Suppressor macrophage (primary cell): Measurements from ENCODE around the gene SPATA4.

ENCODE experiments used
- DNase-seq, 4 experiments: peaks; one replicate each; pipeline ENCODE4 v3.0.0-alpha.2; 2020 to 2022
- total RNA-seq, 17 experiments: gene quantifications; one replicate each; lab custom pipeline; 2026; ENCODE audit warnings: mixed read lengths in 6 of 17, inconsistent platforms in 3 of 17; lab: John Stamatoyannopoulos, UW

Gene SPATA4
- 0 to 0.99 (median 0.05) reads per million in 17 experiments for total RNA-seq

- peak; percentile 94 to 98 (median 96) for DNase-seq
Observed at GRCh38 chr4:176195184-176195978, at the start of gene SPATA4. Gene SPATA4 (minus strand): TSS chr4:176195585. CDS start chr4:176195562, 23 bp downstream.

- no peak for DNase-seq
Observed at GRCh38 chr4:176242764-176243347, 47.5 kb upstream of the SPATA4 start.

DNA sequence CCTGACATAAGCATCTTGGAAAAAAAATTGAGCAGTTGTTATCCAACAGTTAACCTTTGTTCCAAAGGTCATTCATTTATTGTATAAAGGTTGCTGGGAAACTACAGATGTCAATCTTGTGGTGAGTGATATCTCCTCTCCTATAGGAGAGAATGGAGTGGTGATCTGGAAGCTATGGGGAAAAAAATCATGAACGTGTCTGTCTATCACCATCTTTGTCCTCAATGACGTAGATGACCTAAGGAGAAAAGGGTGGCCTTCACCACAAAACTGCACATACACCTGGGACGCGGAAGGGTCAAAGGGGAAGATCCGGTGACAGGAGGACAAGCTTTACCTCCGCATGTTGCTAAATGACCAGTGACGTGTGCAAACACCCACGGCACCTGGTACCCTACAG is 46.3 kb upstream of the SPATA4 start:
- DNase-seq, result no peak

- DNase-seq, result no peak
Observed at GRCh38 chr4:176238826-176239225, 43.4 kb upstream of the SPATA4 start.

- no peak for DNase-seq
Observed at GRCh38 chr4:176238157-176238610, 42.8 kb upstream of the SPATA4 start.

- DNase-seq, result no peak
Observed at GRCh38 chr4:176236946-176237345, 41.6 kb upstream of the SPATA4 start.

GRCh38 chr4:176230836-176231235 is 35.5 kb upstream of the SPATA4 start:
- DNase-seq, result no peak

DNA sequence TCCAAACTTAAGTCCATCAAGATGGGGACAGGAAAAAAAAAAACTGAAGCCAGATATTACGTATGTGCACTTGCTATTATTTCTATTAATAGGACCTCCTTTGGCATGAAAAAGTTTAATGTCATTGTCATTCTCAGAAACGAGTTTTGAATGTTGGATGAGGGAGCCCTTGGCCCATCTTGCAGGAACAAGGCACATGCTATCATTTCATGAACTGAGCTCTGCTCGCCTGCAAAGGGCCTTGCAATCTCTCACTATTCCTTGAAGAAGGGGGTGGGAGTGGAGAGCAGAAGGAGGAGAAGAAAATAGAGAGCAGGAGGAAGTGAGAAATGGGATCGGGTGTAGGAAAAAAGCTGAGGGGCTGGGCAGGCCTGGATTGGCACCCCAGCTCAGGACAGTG is 34.3 kb upstream of the SPATA4 start:
- no peak for DNase-seq

DNA sequence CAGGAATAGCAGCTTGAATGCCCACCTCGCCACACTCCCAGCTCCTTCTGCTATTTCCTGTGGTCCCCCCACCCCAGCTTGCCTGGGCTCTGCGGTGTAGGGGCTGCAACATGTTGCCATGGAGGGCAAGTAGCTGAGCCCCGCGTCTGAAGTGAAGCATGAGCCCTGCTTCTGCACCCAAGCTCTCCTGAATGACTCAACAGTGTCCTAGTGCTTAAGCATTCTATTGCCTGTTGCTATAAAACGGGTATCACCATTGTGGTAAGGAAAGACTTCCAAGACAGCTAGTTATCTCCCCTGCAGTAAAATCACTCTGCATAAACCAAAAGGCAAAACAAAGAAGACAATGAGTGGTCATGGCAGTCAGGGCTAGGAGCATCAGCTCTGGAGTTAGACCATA is 31.4 kb upstream of the SPATA4 start:
- no peak for DNase-seq

DNA sequence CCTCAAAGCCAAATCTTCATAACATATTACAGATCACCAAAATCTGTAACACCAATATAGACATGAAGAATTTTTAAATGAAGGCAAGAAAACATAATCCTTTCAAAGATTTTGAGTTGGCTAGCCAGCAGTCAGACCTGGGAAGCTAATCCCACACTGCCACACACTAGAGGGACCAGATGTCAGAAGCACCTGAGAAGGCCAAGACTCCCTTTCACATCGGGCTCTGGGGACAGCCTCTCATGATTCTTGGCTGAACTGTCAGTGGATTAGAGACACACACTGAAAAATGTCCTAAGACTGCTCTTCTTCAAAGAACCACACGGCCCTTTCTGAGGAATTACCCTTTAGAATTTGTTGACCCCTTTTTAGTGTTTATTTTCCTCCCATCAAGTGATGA is 28.2 kb upstream of the SPATA4 start:
- DNase-seq, result no peak

DNA sequence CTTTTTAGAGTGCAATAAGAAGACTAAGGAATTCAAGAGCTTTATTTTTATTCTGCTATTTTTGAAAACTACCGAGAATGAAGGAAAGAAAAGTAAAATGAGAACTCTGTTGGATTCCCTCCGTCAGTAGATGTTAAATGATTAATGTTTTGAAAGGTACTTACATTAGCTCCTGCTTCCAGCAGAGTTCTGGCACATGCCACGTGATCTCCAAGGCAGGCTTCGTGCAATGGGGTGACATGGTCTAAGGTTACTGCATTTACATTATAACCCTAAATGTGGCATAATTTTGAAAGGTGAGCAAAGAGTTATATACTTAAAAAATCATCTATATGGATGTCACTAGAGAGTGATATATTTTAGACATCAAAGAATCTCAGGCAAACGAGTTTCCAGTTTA is 26.8 kb upstream of the SPATA4 start:
- DNase-seq, result no peak

GRCh38 chr4:176217510-176217909 is 22.1 kb upstream of the SPATA4 start:
- no peak for DNase-seq

DNA sequence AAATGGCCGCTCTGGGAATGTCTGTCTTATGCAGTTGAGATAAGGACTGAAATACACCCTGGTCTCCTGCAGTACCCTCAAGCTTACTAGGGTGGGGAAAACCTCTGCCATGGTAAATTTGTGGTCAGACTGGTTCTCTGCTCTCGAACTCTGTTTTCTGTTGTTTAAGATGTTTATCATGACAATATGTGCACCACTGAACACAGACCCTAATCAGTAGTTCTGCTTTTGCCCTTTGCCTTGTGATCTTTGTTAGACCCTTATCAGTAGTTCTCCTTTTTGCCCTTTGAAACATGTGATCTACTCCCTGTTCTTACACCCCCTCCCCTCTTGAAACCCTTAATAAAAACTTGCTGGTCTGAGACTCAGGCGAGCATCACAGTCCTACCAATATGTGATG is 17.0 kb upstream of the SPATA4 start:
- DNase-seq, result peak in 1 of 4 experiments; percentile 3

DNA sequence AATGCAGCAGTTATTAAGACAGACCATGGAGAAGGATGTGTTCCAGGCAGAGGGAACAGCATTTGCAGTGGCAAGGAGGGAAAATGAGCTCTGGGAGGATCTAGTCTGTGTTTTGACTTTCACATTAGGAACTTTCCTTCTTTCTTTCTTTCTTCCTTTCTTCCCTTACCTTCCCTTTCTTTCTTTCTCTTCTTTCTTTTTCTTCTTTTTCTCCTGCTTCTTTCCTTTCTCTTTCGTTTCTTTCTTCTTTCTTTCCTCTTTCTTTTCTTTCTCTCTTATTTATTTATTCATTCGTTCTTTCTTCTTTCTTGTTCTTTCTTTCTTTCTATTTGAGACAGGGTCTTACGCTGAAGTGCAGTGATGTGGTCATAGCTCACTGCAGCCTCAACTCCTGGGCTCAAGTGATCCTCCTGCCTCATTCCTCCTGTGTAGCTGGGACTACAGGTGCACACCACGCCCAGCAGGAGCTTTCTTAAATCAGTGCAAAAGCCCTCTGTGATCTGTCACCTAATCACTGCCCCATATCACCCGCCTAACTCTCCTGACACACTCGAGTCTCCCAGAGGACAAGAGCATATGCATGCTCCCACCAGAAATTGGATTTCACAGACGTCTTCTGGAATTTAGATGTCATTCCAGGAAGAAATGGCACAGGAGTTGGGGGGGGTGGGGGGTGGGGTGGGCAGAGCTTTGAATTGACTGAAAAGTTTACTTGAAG is 15.4 kb upstream of the SPATA4 start:
- DNase-seq, result no peak

- peak in 3 of 4 experiments; percentile 3 to 28 (median 7) for DNase-seq
Observed at GRCh38 chr4:176210101-176210500, 14.7 kb upstream of the SPATA4 start.

DNA sequence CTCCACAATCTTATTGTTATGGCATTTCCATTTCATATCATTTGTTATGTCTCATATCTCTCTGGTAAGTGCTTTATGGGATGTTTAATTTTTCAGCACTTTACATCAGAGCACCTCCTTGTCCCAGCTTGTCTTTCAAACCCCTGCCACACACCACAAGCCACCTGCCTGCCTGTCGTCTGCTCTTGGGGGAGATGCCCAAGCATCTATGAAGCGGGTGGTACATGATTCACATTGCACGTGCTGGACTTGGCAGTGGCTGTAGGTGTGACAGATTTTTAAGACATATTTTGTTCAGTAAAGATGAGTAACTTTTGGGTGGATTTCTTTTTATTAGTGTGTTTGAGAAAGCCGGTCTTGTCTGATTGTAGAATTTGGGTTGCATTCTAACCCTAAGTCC is 14.2 kb upstream of the SPATA4 start:
- DNase-seq, result no peak

DNA sequence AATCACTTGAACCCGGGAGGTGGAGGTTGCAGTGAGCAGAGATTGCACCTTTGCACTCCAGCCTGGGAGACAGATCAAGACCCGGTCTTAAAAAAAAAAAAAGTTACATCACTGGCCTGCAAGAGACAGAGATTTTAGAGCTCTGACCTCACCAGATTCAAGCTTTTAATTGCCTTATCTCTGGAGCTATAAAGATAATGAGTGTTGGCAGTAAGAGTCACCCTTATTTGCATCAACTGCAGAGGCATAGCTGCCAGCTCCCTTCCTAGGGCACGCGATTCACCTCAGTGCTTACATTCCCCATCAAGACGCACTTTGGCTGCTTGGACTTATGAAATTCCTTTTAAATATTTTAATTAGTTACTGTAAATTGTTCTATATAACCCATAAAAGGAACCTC is 12.5 kb upstream of the SPATA4 start:
- DNase-seq, result no peak

DNA sequence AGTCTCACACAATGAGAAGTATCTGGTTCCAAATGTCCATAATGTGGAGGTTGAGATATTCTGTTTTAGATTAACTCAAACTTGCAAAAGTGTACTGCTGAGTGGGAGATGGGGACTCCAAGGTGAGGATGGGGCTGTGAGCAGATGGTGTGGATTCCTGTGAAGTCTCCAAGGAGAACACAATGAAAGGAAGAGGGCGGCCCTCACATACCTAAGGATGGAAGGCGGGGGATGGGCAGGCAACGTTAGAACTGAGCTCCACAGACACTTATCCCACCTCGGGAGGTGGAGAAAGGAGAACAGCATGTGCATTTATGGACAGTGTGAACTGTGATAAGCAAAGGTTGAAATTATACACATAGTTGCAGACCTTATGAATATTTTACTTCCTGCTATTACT is 9.9 kb upstream of the SPATA4 start:
- DNase-seq, result no peak

DNA sequence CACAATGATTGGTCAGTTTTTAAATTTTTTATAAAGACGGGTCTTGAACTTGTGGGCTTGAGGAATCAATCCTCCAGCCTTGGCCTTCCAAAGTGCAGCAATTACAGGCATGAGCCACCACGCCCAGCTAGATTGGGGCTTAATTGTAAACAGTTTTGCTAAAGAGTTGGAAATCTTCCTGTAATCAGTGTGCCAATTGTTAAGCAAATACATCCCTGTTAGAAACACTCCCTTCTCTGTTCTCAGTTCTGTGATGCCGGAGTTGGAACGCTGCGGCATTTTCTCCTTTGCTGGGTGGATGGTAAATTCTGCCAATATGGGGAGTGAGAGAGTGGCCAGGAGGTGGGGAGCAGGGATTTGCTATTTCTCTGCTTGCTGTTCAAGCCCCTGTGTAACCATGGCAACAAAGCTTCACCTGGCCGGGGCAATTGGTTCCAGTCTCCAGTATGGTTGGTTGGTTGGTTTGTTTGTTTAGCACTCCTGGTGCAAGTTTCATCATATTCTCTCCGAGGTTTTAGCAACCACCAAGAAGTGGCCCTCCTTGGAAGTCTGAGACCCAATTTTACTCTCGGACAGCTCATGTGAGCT is 3.0 kb upstream of the SPATA4 start:
- no peak for DNase-seq

- no peak for DNase-seq
Observed at GRCh38 chr4:176193938-176194337, 1.4 kb downstream of the SPATA4 start.

DNA sequence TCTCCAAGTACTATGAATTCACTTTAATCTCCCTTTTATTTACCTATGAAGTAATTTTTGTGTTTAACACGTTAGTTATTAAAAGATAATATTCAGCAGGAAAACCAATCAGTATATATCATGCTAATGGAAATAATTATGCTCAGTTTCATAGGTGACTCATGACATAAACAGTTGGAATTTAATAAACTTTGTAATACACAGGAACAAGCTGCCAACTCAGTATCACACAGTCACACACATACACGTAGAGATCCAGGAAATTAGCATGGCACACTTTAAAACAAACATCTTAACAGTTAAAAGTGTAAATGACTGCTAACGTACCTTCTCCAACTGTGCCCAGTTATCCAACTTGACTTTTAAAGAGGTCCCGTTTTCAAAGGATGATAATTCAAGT is 2.3 kb downstream of the SPATA4 start:
- no peak for DNase-seq

DNA sequence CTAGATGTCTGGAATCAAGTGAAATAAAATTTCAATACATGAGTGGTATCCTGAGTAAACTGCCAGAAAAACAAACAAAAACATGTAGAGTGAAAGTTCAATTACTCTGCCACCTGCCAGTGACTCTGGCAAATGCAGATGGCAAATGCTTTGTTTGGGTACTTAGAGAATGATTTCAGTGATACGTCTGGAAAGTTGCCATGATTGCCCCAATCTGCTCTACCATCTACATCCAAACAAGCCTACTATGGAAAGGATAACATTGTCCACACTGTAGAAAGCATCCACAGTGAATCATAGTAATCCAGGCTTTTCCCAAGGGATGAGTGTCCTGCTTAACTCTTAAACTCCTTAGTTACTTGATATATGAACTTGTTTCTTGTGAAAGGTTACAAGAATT is 3.4 kb downstream of the SPATA4 start:
- no peak for DNase-seq
